HG03103 (cell line): ENCODE results near the gene TLE2.
"Not testable (repeated sequence)": the region's sequence is repeated elsewhere in the genome, so short reads cannot be mapped to it uniquely, and the experiment has no call there.

Experiments used
- ATAC-seq: cut with Tn5 transposase; IDR thresholded peaks from one replicate; pipeline ENCODE4 v1.9.1; 2021; ENCODE audit warnings: low read depth; ENCODE audit not compliant: unreplicated experiment

TLE2 gene

GRCh38 chr19:2988568-2988967 lies 40.5 kb downstream of the TLE2 start:
- no peak for ATAC-seq

- ATAC-seq: no peak
Measured at GRCh38 chr19:2987797-2988196, 41.3 kb downstream of the TLE2 start.

DNA sequence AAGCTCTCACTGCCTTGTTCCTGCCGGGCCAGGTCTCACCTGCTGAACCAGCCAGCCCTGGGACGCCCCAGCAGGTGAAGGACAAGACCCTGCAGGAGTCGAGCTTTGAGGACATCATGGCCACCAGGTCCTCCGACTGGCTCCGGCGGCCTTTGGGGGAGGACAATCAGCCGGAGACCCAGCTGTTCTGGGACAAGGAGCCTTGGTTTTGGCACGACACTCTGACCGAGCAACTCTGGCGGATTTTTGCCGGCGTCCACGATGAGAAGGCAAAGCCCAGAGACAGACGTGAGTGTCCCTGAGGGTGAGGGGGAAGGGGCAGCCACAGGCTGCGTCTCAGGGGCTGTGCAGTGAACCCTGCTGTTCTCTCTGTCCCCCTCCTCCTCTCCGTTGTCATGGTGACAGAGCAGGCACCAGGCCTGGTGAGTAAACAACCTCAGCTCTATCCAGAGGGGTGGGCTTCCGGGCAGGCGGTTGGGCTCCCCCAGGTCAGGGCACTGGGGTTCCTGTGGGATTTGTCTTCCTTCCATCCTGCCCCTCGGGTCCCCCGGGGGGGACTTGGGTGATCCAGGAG lies 42.0 kb downstream of the TLE2 start:
- ATAC-seq: no peak

- no peak for ATAC-seq
Measured at GRCh38 chr19:2984215-2984528, 44.9 kb downstream of the TLE2 start.

DNA sequence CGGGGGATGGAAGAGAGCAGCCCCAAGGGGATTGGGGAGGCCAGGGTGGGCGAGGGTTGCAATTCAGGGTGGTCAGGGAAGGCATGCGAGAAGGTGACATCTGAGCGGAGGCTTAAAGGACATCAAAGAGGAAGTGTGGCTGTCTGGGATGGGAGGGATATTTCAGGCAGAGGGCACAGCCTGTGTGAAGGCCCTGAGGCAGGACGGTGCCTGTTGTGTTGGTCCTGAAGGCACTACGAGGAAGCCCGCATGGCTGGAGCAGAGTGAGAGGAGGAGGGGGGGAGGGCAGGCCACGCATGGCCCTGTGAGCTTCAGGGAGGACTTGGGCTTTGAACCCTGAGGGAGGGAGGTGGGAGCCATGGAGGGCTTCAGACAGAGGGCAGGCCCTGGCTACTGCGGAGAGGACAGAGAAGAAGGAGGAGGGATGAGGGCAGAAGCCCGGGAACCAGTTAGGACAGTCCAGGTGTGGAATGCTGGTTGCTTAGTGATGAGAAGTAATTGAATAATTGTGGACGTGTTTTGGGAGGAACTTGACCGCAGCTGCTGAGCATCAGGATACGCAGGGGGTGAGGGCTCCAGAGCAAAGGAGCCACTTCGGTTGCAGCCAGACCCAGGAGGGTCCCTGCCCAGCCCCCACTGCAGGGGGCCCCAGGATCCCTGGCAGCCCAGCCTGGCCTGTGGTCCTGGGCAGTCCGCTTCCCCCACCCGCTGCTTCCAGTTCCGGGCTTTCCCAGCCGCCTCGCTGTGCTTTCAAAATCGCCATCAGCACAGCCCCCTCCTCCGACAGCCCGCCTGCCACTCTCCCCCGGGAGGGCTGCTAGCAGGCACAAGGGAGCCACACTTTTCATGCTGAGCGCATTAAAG lies 45.5 kb downstream of the TLE2 start:
- no peak for ATAC-seq

- ATAC-seq: no peak
Measured at GRCh38 chr19:2982983-2983350, 46.1 kb downstream of the TLE2 start.

DNA sequence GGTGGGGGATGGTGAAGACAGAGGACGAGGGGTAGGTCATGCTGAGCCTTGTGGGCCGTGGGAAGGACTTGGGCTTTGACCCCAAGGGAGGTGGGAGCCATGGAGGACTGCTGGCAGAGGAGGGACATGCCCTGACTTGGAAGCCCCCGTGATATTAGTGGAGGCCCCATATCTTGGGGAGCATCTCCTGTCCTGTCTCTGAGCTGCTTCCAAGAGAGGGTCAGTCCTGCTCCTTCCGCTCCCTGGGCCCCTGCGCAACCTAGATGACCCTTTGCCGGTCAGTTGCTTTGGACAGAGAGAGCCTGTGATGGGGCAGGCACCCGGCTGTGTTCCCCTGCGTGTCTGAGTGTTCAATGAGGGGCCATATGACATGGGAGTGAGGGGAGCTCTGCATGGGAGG lies 46.5 kb downstream of the TLE2 start:
- ATAC-seq: no peak

DNA sequence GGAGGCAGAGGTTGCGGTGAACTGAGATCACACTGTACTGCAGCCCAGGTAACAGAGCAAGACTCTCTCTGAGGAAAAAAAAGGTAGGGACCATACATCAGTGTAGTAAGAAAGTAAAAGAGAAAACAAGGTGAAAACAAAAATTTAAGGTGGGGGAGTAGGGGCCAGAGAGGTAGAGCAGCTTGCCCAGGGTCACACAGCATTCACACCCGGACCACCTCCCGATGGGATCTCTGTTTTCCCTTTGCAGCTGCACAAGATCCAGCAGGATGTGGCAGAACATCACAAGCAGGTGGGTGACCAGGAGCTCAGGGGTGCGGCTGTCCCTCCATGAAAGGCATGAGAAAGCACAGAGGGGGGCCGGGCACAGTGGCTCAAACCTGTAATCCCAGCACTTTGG lies 47.2 kb downstream of the TLE2 start:
- no peak for ATAC-seq

GRCh38 chr19:2978772-2979171 lies 50.3 kb downstream of the TLE2 start:
- ATAC-seq: no peak

- no peak for ATAC-seq
Measured at GRCh38 chr19:2978166-2978767, 50.8 kb downstream of the TLE2 start.

DNA sequence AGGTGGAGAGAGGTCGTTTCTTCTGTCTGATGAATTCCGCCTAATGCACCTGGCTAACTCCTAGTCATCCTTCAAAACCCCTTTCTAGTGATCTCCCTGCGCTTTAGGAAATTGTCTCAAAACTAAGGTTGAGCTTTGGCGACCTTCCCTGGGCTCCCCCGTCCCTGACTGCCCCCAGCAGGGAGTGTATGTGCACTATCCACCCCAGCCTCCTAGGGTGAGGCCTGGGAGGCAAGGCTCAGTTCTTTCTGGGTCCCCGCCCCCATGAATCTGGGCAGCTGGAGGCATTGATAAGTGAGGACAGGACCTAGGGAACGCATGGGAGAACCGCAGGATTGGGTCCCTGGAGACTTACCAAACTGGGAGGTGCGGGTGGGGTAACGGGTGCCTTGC lies 51.3 kb downstream of the TLE2 start:
- no peak for ATAC-seq

GRCh38 chr19:2977001-2977745 lies 51.9 kb downstream of the TLE2 start, which contains the start of gene TLE6:
Gene TLE6, plus strand, starts transcription at chr19:2977564. Its CDS starts 670 bp downstream, at chr19:2978234.
- ATAC-seq: peak; percentile 90

DNA sequence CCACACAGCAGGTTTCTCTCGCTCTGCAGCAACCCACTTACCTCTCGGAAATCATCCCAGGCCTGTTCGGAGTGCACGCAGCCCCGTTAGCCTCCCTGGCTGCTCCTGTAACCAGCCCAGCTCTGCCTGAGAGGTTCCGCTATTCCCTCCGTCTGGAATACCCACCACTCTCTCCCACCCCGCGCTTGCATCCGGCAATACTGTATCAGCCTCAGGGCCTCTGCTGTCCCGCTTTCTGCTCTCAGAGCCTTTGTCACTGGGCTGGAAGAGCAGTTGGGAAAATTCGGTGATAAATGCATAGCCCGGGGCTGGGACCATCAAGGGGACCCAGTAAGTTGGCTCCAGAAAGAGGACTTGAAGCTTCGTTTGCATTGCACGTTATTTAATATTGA lies 52.5 kb downstream of the TLE2 start:
- no peak for ATAC-seq

GRCh38 chr19:2974342-2975041 lies 54.6 kb downstream of the TLE2 start:
- no peak for ATAC-seq

DNA sequence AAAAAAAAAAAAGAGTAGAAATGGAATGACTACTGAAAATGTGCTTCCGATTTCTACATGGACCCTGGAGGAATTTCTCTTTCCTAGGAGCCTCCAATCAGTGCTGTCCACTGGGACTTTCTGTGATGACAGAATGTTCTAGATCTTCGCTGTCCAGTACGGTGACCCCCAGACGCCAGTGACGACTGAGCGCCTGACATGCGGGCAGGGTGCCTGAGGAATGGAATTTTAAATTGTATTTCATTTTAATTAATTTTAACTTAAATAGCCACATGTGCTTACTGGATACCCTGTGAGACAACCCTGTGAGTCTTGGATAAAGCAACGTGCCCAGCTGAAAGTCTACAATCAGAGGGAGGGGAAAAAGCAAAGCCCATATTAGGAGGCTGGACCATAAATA lies 55.9 kb downstream of the TLE2 start:
- ATAC-seq: no peak

DNA sequence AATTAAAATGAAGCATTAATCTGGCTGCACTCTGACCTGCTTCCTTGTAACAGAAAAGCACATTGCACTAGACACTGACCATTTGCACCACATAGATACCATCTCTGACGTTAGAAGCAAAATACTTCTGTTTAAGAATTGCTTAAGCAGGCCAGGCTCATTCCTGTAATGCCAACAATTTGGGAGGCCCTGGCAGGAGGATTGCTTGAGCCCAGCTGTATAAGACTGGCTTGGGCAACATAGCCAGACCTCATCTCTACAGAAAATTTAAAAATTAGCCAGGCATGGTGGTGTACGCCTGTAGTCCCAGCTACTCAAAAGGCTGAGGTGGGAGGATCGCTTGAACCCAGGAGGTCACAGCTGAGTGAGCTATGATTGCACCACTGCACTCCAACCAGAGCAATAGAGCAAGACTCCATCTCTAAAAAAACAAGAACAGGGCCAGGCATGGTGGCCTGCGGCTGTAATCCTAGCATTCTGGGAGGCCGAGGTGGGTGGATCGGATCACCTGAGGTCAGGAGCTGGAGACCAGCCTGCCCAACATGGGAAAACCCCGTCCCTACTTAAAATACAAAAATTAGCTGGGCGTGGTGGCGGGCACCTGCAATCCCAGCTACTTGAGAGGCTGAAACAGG lies 58.8 kb downstream of the TLE2 start:
- ATAC-seq: no peak

DNA sequence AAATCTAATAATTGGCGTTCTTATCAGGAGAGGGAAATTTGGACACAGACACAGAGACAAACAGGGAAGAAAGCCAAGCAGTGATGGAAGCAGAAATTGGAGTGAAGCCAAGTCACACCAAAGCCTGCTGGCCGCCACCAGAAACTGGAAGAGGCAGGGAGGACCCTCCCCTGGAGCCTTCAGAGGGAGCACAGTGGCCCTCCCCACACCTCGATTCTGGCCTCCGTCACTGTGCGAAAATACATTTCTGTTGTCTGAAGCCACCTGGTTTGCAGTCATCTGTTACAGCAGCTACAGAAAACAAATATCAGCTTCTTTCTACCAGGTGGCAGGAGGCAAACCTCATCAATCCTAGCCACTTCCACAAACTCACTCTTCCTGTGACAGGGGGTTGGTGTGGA lies 60.0 kb downstream of the TLE2 start:
- ATAC-seq: no peak

- ATAC-seq: no peak
Measured at GRCh38 chr19:2967972-2968371, 61.1 kb downstream of the TLE2 start.

DNA sequence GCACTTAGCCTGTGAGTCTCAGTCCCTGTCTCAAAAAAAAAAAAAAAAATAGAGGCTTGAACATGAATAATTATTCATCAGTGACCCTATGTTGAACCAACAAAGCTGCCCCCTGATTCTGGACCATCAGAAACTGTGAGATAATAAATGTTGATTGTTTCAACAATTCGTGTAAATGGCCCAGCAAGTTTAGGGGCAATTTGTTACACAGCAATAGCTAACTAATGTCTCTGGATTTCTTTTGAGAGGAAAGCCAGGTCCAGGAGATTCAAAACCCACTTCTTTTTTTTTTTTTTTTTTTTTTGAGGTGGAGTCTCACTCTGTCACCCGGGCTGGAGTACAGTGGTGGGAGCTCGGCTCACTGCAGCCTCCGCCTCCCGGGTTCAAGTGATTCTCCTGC lies 64.2 kb downstream of the TLE2 start:
- ATAC-seq: no peak

- not testable (repeated sequence) for ATAC-seq
Measured at GRCh38 chr19:2963631-2964030, 65.4 kb downstream of the TLE2 start.
